GM12873 (cell line): ENCODE data around the gene ZC3H11A.

Experiments
- TF ChIP-seq, protein P1 (sequence below): IDR thresholded peaks from 2 replicates; pipeline ENCODE4 v1.5.1; 2012; ENCODE audit warnings: low read depth, mild to moderate bottlenecking, moderate library complexity, low read length, control low read depth; ENCODE audit not compliant: insufficient read depth; ENCODE audit errors: missing control alignments

ZC3H11A gene

DNA sequence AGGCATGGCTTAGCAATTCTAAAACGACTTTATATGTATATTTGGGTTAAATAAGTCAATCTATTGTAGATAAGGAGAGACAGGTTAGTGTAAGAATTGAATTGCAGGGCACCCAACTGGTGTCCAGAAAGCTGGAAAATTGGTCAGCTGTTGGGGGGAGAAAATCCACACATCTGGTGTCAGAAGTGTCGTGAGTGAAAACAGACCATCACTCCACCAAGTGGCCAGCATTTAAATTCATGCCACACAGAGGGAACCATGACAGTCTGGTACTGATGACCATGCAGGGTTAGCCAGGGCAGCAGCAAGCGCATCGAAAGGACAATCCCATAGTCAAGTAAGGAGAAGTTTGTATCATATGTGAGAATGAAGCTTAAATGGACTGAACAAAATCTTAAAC, 18.8 kb upstream of the ZC3H11A start:
- TF ChIP-seq, protein P1, sequence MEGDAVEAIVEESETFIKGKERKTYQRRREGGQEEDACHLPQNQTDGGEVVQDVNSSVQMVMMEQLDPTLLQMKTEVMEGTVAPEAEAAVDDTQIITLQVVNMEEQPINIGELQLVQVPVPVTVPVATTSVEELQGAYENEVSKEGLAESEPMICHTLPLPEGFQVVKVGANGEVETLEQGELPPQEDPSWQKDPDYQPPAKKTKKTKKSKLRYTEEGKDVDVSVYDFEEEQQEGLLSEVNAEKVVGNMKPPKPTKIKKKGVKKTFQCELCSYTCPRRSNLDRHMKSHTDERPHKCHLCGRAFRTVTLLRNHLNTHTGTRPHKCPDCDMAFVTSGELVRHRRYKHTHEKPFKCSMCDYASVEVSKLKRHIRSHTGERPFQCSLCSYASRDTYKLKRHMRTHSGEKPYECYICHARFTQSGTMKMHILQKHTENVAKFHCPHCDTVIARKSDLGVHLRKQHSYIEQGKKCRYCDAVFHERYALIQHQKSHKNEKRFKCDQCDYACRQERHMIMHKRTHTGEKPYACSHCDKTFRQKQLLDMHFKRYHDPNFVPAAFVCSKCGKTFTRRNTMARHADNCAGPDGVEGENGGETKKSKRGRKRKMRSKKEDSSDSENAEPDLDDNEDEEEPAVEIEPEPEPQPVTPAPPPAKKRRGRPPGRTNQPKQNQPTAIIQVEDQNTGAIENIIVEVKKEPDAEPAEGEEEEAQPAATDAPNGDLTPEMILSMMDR: no peak

DNA sequence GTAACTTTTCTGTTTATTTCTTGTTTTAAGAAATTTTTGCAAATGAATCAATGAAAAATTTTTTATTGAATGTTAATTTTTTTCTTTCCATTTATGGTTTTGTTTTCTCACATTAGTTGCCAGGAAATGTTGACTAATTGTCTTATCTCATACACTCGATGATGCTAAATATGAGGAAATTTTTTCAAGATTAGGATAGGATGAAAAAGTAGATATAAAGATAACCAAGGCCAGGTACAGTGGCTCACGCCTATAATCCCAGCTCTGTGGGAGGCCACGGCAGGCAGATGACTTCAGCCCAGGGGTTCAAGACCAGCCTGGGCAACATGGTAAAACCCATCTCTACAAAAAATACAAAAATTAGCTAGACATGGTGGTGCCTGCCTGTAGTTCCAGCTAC, 17.8 kb upstream of the ZC3H11A start:
- TF ChIP-seq, protein P1: no peak

DNA sequence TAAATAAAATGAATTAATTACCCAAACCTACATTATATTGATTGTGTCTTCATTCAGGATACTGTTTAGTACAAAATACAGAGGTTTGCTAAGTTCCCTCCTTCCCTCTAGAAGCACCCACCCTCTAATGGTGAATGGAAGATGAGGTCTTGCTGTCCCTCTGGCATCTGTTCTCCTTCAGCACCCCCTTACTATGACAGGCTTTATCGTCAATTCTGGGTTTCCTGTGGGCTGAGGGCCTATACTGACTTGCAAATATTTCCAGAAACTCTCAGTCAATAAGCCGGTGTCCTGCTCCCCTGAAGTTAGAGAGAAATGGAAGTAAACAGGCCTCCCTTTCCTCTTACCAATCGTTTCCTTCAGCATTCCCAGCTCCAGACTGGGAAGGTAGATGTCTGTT, 17.3 kb upstream of the ZC3H11A start:
- TF ChIP-seq, protein P1: no peak

DNA sequence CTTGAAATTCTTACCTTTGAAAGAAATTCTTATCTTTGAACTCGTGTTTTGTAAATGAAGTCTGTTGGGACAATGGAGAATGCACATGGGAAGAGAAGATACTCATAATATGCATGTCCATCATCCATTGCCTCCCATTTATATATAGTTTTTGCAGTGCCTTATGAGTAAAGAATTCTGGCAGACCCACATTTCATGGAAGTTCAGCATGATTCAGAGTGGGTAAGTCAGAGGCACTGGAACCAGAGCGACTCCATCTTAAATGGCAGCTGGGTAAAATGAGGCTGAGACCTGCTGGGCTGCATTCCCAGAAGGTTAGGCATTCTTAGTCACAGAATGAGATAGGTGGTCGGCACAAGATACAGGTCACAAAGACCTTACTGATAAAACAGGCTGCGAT, 16.6 kb upstream of the ZC3H11A start:
- TF ChIP-seq, protein P1: no peak

DNA sequence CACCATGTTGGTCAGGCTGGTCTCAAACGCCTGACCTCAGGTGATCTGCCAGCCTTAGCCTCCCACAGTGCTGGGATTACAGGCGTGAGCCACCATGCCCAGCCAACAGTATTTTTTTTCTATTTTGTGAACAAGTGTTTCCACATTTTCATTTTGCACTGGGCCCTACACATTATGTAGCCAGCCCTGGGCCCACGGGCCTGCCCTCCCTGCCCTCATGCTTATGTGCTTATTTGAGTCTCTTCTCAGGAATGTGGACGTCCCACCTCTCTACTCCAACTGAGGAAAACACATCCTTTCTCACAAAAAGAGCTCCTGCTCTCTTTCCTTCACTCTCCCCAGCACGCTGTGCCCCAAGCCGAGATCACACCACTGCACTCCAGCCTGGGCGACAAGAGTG, 13.5 kb upstream of the ZC3H11A start:
- TF ChIP-seq, protein P1: no peak

DNA sequence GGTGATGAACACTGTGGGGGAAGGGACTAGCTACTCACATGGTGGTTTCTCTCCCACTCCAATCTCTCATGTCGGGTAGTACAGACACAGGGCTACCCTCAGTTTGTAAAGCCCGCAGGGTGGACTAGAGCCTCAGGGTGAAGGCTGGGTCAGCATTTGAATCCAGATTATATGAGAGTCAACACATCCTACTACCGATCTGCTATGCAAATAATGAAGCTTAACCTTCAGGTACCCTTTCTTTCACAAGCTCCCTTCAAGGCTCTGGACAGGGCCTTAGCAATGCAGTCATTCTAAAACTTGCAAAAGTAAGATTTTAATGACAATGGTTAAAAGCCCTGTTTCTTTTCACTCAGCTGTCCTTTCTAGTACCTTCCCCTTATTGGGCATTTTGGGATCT, 5.5 kb upstream of the ZC3H11A start:
- TF ChIP-seq, protein P1: no peak

DNA sequence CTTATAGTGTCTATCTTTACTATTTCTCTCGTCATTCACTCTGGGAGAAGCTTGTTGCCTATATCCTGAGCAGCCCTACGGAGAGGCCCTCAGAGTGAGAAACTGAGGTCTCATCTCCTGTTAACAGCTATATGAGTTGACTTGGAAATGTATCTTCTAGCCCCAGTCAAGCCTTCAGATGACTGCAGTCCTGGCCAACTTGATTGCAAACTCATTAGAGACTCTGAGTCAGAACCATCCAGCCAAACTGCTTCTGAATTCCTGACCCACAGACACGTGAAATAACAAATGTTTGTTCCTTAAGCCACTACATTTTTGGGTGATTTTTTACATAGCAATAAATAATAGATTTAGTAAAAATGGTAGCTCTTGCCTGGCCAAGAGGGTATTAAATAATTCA, 3.9 kb upstream of the ZC3H11A start:
- TF ChIP-seq, protein P1: no peak
